Esophagus muscularis mucosa (tissue), 4 donors: Measurements from ENCODE around the gene PGM3. TPM values are rescaled to one million over a fixed set of nuclear protein-coding genes. Genes with fewer than 3 reads are reported as not detected.

Experiments used
- DNase-seq: peaks from one replicate; pipeline ENCODE4 v3.0.0-alpha.2; 2017; ENCODE audit errors: extremely low spot score
- H3K27ac ChIP-seq, 4 donors: fragments of 200-600 bp; sonication (generic); replicated peaks in 1 of 4; 1 replicate in 3 of 4; 2 replicates in 1 of 4; pipeline ENCODE4 v1.5.1; 2016 to 2019; ENCODE audit warnings: mild to moderate bottlenecking in 1 of 4
- H3K27me3 ChIP-seq, 4 donors: fragments of 200-600 bp; sonication (generic); one replicate each; pipeline versions ENCODE4 v1.5.1 to v1.6.0; 2016 to 2019
- H3K36me3 ChIP-seq, 4 donors: fragments of 200-600 bp; sonication (generic); one replicate each; pipeline ENCODE4 v1.5.1; 2016 to 2019
- H3K4me1 ChIP-seq, 4 donors: fragments of 200-600 bp; sonication (generic); one replicate each; pipeline ENCODE4 v1.5.1; 2016 to 2019
- H3K4me3 ChIP-seq, 4 donors: fragments of 200-600 bp; sonication (generic); 1 replicate in 2 of 4; 2 replicates in 2 of 4; pipeline ENCODE4 v1.5.1; 2016 to 2019; ENCODE audit warnings: mild to moderate bottlenecking in 4 of 4, moderate library complexity in 1 of 4
- H3K9me3 ChIP-seq, 4 donors: fragments of 200-600 bp; sonication (generic); 1 replicate in 3 of 4; 2 replicates in 1 of 4; pipeline ENCODE4 v1.5.1; 2016 to 2019
- CTCF ChIP-seq, 3 experiments: fragments of 200-600 bp in 2 of 3; fragments of 450-650 bp in 1 of 3; sonication (generic) in 2 of 3; IDR thresholded peaks; one replicate each; pipeline ENCODE4 v1.5.1; 2017 to 2019; ENCODE audit warnings: antibody characterized with exemption in 3 of 3, mild to moderate bottlenecking in 2 of 3, moderate library complexity in 1 of 3
- EP300 ChIP-seq: sonication (generic); formaldehyde crosslinking; IDR thresholded peaks from one replicate; pipeline ENCODE4 v1.6.1; 2017; ENCODE audit warnings: antibody characterized with exemption
- POLR2A ChIP-seq: fragments of 450-650 bp; IDR thresholded peaks from one replicate; pipeline ENCODE4 v1.6.1; 2017; ENCODE audit warnings: antibody characterized with exemption, moderate library complexity, mild to moderate bottlenecking, low read depth
- POLR2AphosphoS5 ChIP-seq, 2 donors: sonication (generic); formaldehyde crosslinking; IDR thresholded peaks; one replicate each; pipeline ENCODE4 v1.6.1; 2017; ENCODE audit warnings: antibody characterized with exemption in 2 of 2
- WGBS: methylation state at CpG from one replicate; pipeline ENCODE4 v1.1.5; 2018; 5-methylcytosine and 5-hydroxymethylcytosine counted together
- intact Hi-C: fragments of 100-400 bp; cut with DNase I; formaldehyde crosslinking; loops from one replicate; pipeline ENCODE4 v1.15.1; 2023
- total RNA-seq, 4 donors: library from RNA; depleted of rRNA; stranded (reverse); fragments of >200 nt; gene quantifications; one replicate each; pipeline versions ENCODE4 v1.1.0 to v1.2.1, GENCODE V29; 2016

PGM3 gene
- total RNA-seq, 4 donors from 2014 or later = 7.1 to 15.4 (median 8.9) TPM

- WGBS = 97% methylated on average over 3 of the region's 3 CpGs
- TF ChIP-seq CTCF (IDR thresholded peaks at IDR 0.05) (no peak), POLR2AphosphoS5 (IDR thresholded peaks at IDR 0.05) (no peak), EP300 (no peak), POLR2A (no peak)
- H3K36me3 ChIP-seq = peaks cover 22 to 89% (median 71%) of the 10 kb centered on the region in 4 donors
Measured at GRCh38 chr6:83124553-83124952, 68.5 kb downstream of the PGM3 start.

GRCh38 chr6:83119742-83120300 lies 73.2 kb downstream of the PGM3 start:
- H3K9me3 ChIP-seq = no peaks in the 10 kb centered on the region
- H3K4me1 ChIP-seq = no peaks in the 10 kb centered on the region
- H3K27ac ChIP-seq = no peak overlapping the region
- TF ChIP-seq EP300 (no peak), POLR2A (no peak), CTCF (IDR thresholded peaks at IDR 0.05) (no peak), POLR2AphosphoS5 (IDR thresholded peaks at IDR 0.05) (no peak)
- WGBS = 98% methylated on average over 2 of the region's 2 CpGs
- no peak for DNase-seq
- H3K4me3 ChIP-seq = no peak overlapping the region
- intact Hi-C loops = loop anchor here (2.0 kb wide), 1 partner anchor 53 kb away; the partner anchor contains the start of gene DOP1A
- peaks cover 0 to 65% (median 32%) of the 10 kb centered on the region in 4 donors for H3K36me3 ChIP-seq
- no peaks in the 10 kb centered on the region for H3K27me3 ChIP-seq

More at GRCh38 chr6:83124553-83124952, 68.5 kb downstream of the PGM3 start:
- H3K4me1 ChIP-seq = no peaks in the 10 kb centered on the region
- H3K4me3 ChIP-seq = no peak overlapping the region
- DNase-seq = no peak
- intact Hi-C loops = no loop called here
- H3K27me3 ChIP-seq = no peaks in the 10 kb centered on the region
- H3K27ac ChIP-seq = no peak overlapping the region
- no peaks in the 10 kb centered on the region for H3K9me3 ChIP-seq

GRCh38 chr6:83117802-83118201 lies 75.3 kb downstream of the PGM3 start:
- no peak for DNase-seq
- no peak overlapping the region for H3K27ac ChIP-seq
- 91% methylated on average over 1 of the region's 1 CpG for WGBS
- TF ChIP-seq POLR2A = no peak
- no peak for TF ChIP-seq CTCF (IDR thresholded peaks at IDR 0.05)
- no peak for TF ChIP-seq EP300
- no peak for TF ChIP-seq POLR2AphosphoS5 (IDR thresholded peaks at IDR 0.05)
- H3K27me3 ChIP-seq = no peaks in the 10 kb centered on the region
- no peaks in the 10 kb centered on the region for H3K9me3 ChIP-seq
- H3K36me3 ChIP-seq = peaks cover 0 to 64% (median 13%) of the 10 kb centered on the region in 4 donors
- H3K4me1 ChIP-seq = no peaks in the 10 kb centered on the region
- intact Hi-C loops = loop anchor here (2.0 kb wide), 1 partner anchor 51 kb away; the partner anchor contains the start of gene DOP1A
- no peak overlapping the region for H3K4me3 ChIP-seq

Other genes starting within 250 kb of the PGM3 start
- 1 to 10 TPM; 5.3 to 10.0 (median 6.4) TPM for gene UBE3D, start 127.4 kb downstream of the PGM3 start, total RNA-seq
- gene DOP1A, start 125.6 kb downstream of the PGM3 start, total RNA-seq = 10 to 100 TPM; 33.2 to 46.9 (median 34.1) TPM
- gene RWDD2A, start 92 bp upstream of the PGM3 start, total RNA-seq = 1 to 10 TPM; 2.5 to 4.5 (median 3.1) TPM
- gene ME1, start 237.8 kb upstream of the PGM3 start, total RNA-seq = 10 to 100 TPM; 15.6 to 25.7 (median 19.3) TPM